Progenitor cell of endocrine pancreas (in vitro differentiated cells): ENCODE data around the gene VAX1. TPM values are rescaled to one million over a fixed set of nuclear protein-coding genes. Genes with fewer than 3 reads are reported as not detected.

ENCODE experiments used
- DNase-seq: peaks from one replicate; pipeline ENCODE4 v3.0.0; 2021; ENCODE audit warnings: low spot score; ENCODE audit not compliant: unreplicated experiment
- H3K27ac Mint-ChIP-seq: 2 replicates; pipeline ENCODE4 v1.8.0; 2021; ENCODE audit warnings: mild to moderate bottlenecking, moderate library complexity, mixed read lengths
- H3K27me3 Mint-ChIP-seq: 2 replicates; pipeline ENCODE4 v1.8.0; 2021; ENCODE audit warnings: mixed read lengths
- H3K36me3 Mint-ChIP-seq: 2 replicates; pipeline ENCODE4 v1.8.0; 2022; ENCODE audit warnings: mixed read lengths; ENCODE audit not compliant: insufficient read depth
- H3K4me1 Mint-ChIP-seq: 2 replicates; pipeline ENCODE4 v1.8.0; 2021; ENCODE audit warnings: low read depth, mixed read lengths
- H3K4me3 Mint-ChIP-seq: 2 replicates; pipeline ENCODE4 v1.8.0; 2021; ENCODE audit warnings: low read depth, mild to moderate bottlenecking, moderate library complexity, mixed read lengths
- H3K9me3 Mint-ChIP-seq: 2 replicates; pipeline ENCODE4 v1.8.0; 2021; ENCODE audit warnings: low read depth, mixed read lengths
- CTCF ChIP-seq: fragments of 200-600 bp; sonication (generic); IDR thresholded peaks from one replicate; pipeline ENCODE4 v1.5.0; 2021; ENCODE audit warnings: antibody characterized with exemption, mild to moderate bottlenecking; ENCODE audit not compliant: unreplicated experiment
- total RNA-seq: library from RNA; stranded (reverse); gene quantifications from 2 replicates; pipeline ENCODE4 v1.2.1, GENCODE V29; 2021

Gene VAX1
- total RNA-seq, 1 donor from 2014 or later = not detected

GRCh38 chr10:117135480-117136140 is 2.5 kb downstream of the VAX1 start:
- TF ChIP-seq CTCF = no peak
- Mint-ChIP-seq H3K27ac (peak overlapping the region; percentile 78), H3K27me3 (peaks cover 87% of the 10 kb centered on the region), H3K36me3 (no peaks in the 10 kb centered on the region), H3K9me3 (no peaks in the 10 kb centered on the region), H3K4me1 (peaks cover 22% of the 10 kb centered on the region), H3K4me3 (peak overlapping the region; percentile 24)
- no peak for DNase-seq

GRCh38 chr10:117135026-117135372 is 3.1 kb downstream of the VAX1 start:
- Mint-ChIP-seq H3K27ac (no peak overlapping the region), H3K36me3 (no peaks in the 10 kb centered on the region), H3K4me1 (peaks cover 22% of the 10 kb centered on the region), H3K9me3 (no peaks in the 10 kb centered on the region), H3K27me3 (peaks cover 87% of the 10 kb centered on the region), H3K4me3 (no peak overlapping the region)
- no peak for DNase-seq
- no peak for TF ChIP-seq CTCF

GRCh38 chr10:117134306-117135025 is 3.6 kb downstream of the VAX1 start:
- no peak for DNase-seq
- Mint-ChIP-seq H3K9me3 (no peaks in the 10 kb centered on the region), H3K4me3 (peak overlapping the region; percentile 52), H3K4me1 (peaks cover 22% of the 10 kb centered on the region), H3K36me3 (no peaks in the 10 kb centered on the region), H3K27ac (no peak overlapping the region), H3K27me3 (peaks cover 90% of the 10 kb centered on the region)
- TF ChIP-seq CTCF = peak; percentile 24

- TF ChIP-seq CTCF = no peak
- Mint-ChIP-seq H3K27me3 (peaks cover 90% of the 10 kb centered on the region), H3K9me3 (no peaks in the 10 kb centered on the region), H3K27ac (no peak overlapping the region), H3K4me3 (peak overlapping the region; percentile 59), H3K4me1 (peaks cover 19% of the 10 kb centered on the region), H3K36me3 (no peaks in the 10 kb centered on the region)
- no peak for DNase-seq
Observed at GRCh38 chr10:117134056-117134305, 4.1 kb downstream of the VAX1 start.

- Mint-ChIP-seq H3K4me3 (peak overlapping the region; percentile 59), H3K36me3 (no peaks in the 10 kb centered on the region), H3K4me1 (peaks cover 16% of the 10 kb centered on the region), H3K27me3 (peaks cover 90% of the 10 kb centered on the region), H3K9me3 (no peaks in the 10 kb centered on the region), H3K27ac (no peak overlapping the region)
- DNase-seq = no peak
- no peak for TF ChIP-seq CTCF
Observed at GRCh38 chr10:117133273-117134055, 4.6 kb downstream of the VAX1 start.
